Uterus (tissue), 4 donors: ENCODE measurements around the gene CACNA1E. TPM values are rescaled to one million over a fixed set of nuclear protein-coding genes. Genes with fewer than 3 reads are reported as not detected.

Experiments used
- DNase-seq, 2 donors: peaks; one replicate each; pipeline ENCODE4 v3.0.0-alpha.2; 2019 to 2020
- H3K27ac ChIP-seq, 2 donors: fragments of 200-600 bp; sonication (generic); 1 replicate in 1 of 2; 2 replicates in 1 of 2; pipeline ENCODE4 v1.5.1; 2016 to 2018
- H3K27me3 ChIP-seq, 2 donors: fragments of 200-600 bp; sonication (generic); one replicate each; pipeline ENCODE4 v1.5.1; 2018 to 2019; ENCODE audit warnings: control low read depth in 1 of 2
- H3K36me3 ChIP-seq, 2 donors: fragments of 200-600 bp; sonication (generic); one replicate each; pipeline ENCODE4 v1.5.1; 2019; ENCODE audit warnings: control low read depth in 1 of 2
- H3K4me1 ChIP-seq, 2 donors: fragments of 200-600 bp; sonication (generic); one replicate each; pipeline ENCODE4 v1.5.1; 2018 to 2019; ENCODE audit warnings: control low read depth in 1 of 2
- H3K4me3 ChIP-seq, 2 donors: fragments of 200-600 bp; sonication (generic); 1 replicate in 1 of 2; 2 replicates in 1 of 2; pipeline ENCODE4 v1.5.1; 2018 to 2019; ENCODE audit warnings: mild to moderate bottlenecking in 1 of 2
- H3K9me3 ChIP-seq, 2 donors: fragments of 200-600 bp; sonication (generic); one replicate each; pipeline ENCODE4 v1.5.1; 2019; ENCODE audit warnings: control low read depth in 1 of 2
- CTCF ChIP-seq, 4 experiments: fragments of 200-600 bp in 2 of 4; fragments of 450-650 bp in 2 of 4; sonication (generic) in 2 of 4; IDR thresholded peaks; one replicate each; pipeline ENCODE4 v1.5.1; 2016 to 2019; ENCODE audit warnings: antibody characterized with exemption in 4 of 4, mild to moderate bottlenecking in 2 of 4, moderate library complexity in 1 of 4
- POLR2A ChIP-seq, 2 donors: fragments of 450-650 bp; IDR thresholded peaks; one replicate each; pipeline ENCODE4 v1.6.1; 2016; ENCODE audit warnings: antibody characterized with exemption in 2 of 2, mild to moderate bottlenecking in 1 of 2, moderate library complexity in 1 of 2
- intact Hi-C: fragments of 100-400 bp; cut with DNase I; formaldehyde crosslinking; loops from one replicate; pipeline ENCODE4 v1.15.1; 2023; ENCODE audit warnings: low total_unique reads
- total RNA-seq, 4 donors: library from RNA; depleted of rRNA in 3 of 4; stranded (reverse); fragments of >200 nt in 3 of 4; gene quantifications; one replicate each; pipeline versions ENCODE4 v1.1.0 to v1.2.4, GENCODE V29; 2014 to 2023
- donor health status: DM: yes; HTN: yes; CAD: no.

The CACNA1E gene
- total RNA-seq, 4 donors from 2014 or later, result 0.12 to 3.4 TPM; not detected in 2

DNA sequence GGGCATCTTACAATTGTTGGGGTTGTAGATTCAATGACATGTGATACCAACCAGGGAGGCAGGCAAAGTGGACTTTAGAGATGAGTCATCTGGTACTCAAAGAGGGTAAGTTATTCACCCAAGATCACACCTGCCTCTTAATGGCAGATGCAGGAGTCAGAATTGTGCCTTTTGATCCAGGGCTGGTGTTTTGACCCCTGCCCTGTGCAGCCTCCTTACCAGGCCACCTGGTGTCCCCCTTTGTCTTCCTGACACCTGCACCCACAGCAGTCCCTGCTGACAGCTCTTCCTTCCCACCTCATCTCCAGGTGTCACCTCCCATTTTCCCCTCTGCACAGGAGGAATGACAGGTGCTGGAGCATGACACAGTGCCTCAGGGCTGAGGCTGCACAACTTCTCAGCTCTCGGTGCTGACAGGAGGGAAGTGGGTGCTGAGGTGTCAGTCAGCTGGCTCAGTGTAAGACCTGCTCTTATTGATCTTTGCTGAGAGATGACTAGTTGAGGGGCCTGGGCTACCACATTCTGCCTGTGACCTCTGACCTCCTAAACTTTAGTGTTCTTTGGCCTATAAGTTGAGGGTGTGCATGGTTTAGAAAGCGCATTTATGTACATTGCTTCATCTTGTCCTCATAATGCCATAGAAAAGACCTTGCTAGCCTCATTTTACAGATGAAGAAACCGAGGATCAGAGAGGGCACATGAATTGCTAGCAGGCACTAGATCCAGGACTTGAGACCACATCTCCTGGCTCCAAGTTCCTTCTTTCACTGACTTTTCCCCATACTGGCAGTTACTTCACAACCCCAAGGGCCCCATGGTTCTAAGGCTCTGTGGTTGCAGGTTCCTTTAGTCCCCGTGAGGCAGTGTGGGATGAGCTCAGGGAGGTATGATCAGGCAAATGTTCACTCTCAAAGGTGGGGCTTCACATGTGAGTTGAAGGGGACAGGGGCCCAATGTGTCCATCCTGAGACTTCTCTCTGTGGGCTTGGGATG lies 31.3 kb downstream of the CACNA1E start:
- Histone ChIP-seq H3K4me3 (no peak overlapping the region), H3K27ac (no peak overlapping the region), H3K36me3 (no peaks in the 10 kb centered on the region), H3K27me3 (no peaks in the 10 kb centered on the region), H3K4me1 (no peaks in the 10 kb centered on the region), H3K9me3 (no peaks in the 10 kb centered on the region)
- no peak for TF ChIP-seq CTCF (IDR thresholded peaks at IDR 0.05)
- intact Hi-C loops, result no loop called here
- no peak for DNase-seq

DNA sequence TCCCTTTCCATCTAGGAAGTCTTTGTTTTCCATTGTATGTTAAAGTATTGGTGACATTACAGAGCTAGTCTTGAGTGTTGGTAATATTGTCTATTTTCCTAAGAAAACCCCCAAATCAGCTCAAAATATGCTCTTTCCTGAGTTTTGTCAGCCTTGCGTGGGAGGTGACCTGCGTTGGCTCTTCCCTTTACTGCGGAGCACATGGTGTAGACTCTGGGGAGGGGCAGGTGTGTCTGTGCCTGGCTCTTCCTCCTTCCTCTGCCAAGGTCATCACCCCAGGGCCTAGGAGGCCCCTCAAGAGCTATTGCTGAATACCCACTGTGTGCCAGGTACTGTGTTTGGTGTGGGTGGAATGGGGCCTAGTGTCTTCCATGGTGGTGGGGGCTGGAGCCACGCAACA lies 33.4 kb downstream of the CACNA1E start:
- TF ChIP-seq CTCF (IDR thresholded peaks at IDR 0.05) (no peak), POLR2A (IDR thresholded peaks at IDR 0.05) (no peak)
- H3K9me3 ChIP-seq, result no peaks in the 10 kb centered on the region
- H3K4me1 ChIP-seq, result no peaks in the 10 kb centered on the region
- H3K36me3 ChIP-seq, result no peaks in the 10 kb centered on the region
- no peak overlapping the region for H3K4me3 ChIP-seq
- intact Hi-C loops, result no loop called here
- DNase-seq, result no peak
- no peak overlapping the region for H3K27ac ChIP-seq
- no peaks in the 10 kb centered on the region for H3K27me3 ChIP-seq

DNA sequence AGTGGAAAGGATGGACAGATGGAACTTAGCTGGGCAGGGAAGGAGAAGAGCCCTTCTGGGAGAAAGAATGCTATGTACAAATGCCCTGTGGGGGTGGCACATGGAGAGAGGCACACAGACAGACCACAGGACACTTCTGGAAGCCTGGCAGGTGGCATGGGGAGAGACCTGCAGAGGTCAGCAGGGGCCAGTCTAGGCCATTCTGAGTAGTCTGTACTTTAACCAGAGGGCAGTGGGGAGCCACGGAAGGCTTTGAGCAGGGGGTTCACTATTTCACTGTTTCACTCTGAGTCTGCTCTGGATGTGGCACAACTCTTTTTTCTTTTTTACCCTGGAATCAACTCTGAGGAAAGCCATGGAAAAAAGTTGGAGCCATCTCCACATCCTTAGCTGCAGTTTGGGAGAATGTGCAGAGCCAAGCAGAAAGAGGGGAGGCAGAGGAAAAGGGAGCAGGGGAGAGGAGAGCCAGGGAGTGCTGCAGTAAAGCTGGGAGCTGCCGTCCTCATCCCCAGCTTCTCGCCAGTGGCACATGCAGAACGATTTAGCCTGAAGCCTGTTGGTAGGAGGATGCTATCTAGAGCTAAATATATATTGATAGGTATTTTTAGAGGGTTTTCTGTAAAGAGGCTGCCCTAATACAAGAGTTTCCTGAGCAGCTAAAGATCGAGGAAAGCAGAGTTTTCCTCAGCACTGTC lies 34.0 kb downstream of the CACNA1E start:
- no peaks in the 10 kb centered on the region for H3K4me1 ChIP-seq
- no peak overlapping the region for H3K4me3 ChIP-seq
- no peaks in the 10 kb centered on the region for H3K9me3 ChIP-seq
- H3K27ac ChIP-seq, result no peak overlapping the region
- no peak for DNase-seq
- H3K27me3 ChIP-seq, result no peaks in the 10 kb centered on the region
- intact Hi-C loops, result no loop called here
- TF ChIP-seq CTCF (IDR thresholded peaks at IDR 0.05), result no peak
- no peak for TF ChIP-seq POLR2A (IDR thresholded peaks at IDR 0.05)
- H3K36me3 ChIP-seq, result no peaks in the 10 kb centered on the region

DNA sequence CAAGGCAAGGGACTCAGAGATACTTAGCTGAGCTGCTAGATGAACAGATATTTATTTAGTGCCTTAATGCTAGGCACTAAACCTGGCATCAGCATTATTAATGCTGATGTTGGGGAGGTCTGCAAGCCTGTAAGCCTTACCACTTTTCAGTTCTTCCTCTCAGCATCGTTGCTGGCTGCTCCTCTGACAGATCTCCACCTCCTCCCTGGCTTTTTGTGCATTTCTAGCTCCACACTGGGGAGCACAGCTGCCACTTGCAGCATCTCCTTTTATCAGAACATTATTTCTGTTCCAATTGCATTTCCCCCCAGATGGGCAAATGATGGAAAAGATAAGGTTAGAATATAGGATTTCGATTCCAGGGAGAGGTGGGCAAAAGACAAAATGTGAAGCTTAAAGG lies 34.8 kb downstream of the CACNA1E start:
- Histone ChIP-seq H3K9me3 (no peaks in the 10 kb centered on the region), H3K27ac (no peak overlapping the region), H3K27me3 (no peaks in the 10 kb centered on the region), H3K4me1 (no peaks in the 10 kb centered on the region), H3K36me3 (no peaks in the 10 kb centered on the region), H3K4me3 (no peak overlapping the region)
- DNase-seq, result no peak
- intact Hi-C loops, result no loop called here
- TF ChIP-seq CTCF (IDR thresholded peaks at IDR 0.05) (no peak), POLR2A (IDR thresholded peaks at IDR 0.05) (no peak)

- Histone ChIP-seq H3K27me3 (no peaks in the 10 kb centered on the region), H3K27ac (no peak overlapping the region), H3K36me3 (no peaks in the 10 kb centered on the region), H3K9me3 (no peaks in the 10 kb centered on the region), H3K4me3 (no peak overlapping the region), H3K4me1 (no peaks in the 10 kb centered on the region)
- no peak for DNase-seq
- intact Hi-C loops, result no loop called here
- TF ChIP-seq POLR2A (IDR thresholded peaks at IDR 0.05) (no peak), CTCF (IDR thresholded peaks at IDR 0.05) (no peak)
These were observed 39.5 kb downstream of the CACNA1E start for GRCh38 chr1:181522864-181523263.
